Activated T-cell treated with anti-CD3 and anti-CD28 coated beads, Interleukin-2, amount 50 U/mL, for 4 hours (primary cell): ENCODE data around the gene USP24. TPM values are rescaled to one million over a fixed set of nuclear protein-coding genes. Genes with fewer than 3 reads are reported as not detected.

ENCODE experiments used
- ATAC-seq, 2 donors: fragments of 200-7000 bp; cut with Tn5 transposase; one replicate each; pipeline ENCODE4 v1.10.0; 2021
- DNase-seq: peaks from one replicate; pipeline ENCODE4 v3.0.0-alpha.2; 2020
- H3K27me3 Mint-ChIP-seq: one replicate; pipeline ENCODE4 v1.8.0; 2021; ENCODE audit warnings: low read depth, mixed read lengths
- H3K36me3 Mint-ChIP-seq: one replicate; pipeline ENCODE4 v1.8.0; 2022; ENCODE audit warnings: mixed read lengths; ENCODE audit not compliant: insufficient read depth
- H3K4me1 Mint-ChIP-seq: one replicate; pipeline ENCODE4 v1.8.0; 2021; ENCODE audit warnings: low read depth, mixed read lengths
- H3K4me3 Mint-ChIP-seq: one replicate; pipeline ENCODE4 v1.8.0; 2021; ENCODE audit warnings: mild to moderate bottlenecking, moderate library complexity, mixed read lengths
- H3K9me3 Mint-ChIP-seq: one replicate; pipeline ENCODE4 v1.8.0; 2021; ENCODE audit warnings: mixed read lengths
- total RNA-seq, 3 donors: library from RNA; stranded (reverse); gene quantifications; one replicate each; pipeline ENCODE4 v1.2.1, GENCODE V29; 2021

Gene USP24
- total RNA-seq, 3 donors from 2014 or later = 42.1 to 44.0 (median 43.9) TPM

DNA sequence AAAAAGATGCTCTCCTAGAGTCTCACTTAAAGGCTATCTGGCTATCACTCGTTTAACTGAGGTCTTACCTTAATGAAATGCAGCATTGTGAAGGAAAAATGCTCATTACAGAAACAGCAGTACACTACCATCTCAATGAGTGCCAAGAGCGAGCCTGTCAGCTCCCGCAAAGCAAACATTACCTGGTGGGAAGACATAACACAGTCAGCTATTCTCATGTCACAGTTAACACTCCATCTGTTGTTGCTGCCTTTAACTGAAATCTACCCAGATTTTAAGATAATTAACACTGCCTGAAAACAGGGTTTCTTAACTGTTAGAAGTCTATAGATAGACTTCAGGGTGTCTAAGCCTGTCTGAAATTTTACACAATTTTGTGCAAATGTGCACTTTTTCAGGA, 136.7 kb downstream of the USP24 start:
- Mint-ChIP-seq H3K4me1 (peaks cover 3% of the 10 kb centered on the region), H3K9me3 (no peaks in the 10 kb centered on the region), H3K27me3 (no peaks in the 10 kb centered on the region), H3K4me3 (no peak overlapping the region), H3K36me3 (peaks cover 52% of the 10 kb centered on the region)
- no peak for DNase-seq
- no peak for ATAC-seq

- ATAC-seq = no peak
- Mint-ChIP-seq H3K36me3 (peaks cover 45% of the 10 kb centered on the region), H3K27me3 (no peaks in the 10 kb centered on the region), H3K4me1 (peaks cover 6% of the 10 kb centered on the region), H3K9me3 (no peaks in the 10 kb centered on the region), H3K4me3 (no peak overlapping the region)
- DNase-seq = no peak
These were observed 138.8 kb downstream of the USP24 start for GRCh38 chr1:55076356-55076755.

DNA sequence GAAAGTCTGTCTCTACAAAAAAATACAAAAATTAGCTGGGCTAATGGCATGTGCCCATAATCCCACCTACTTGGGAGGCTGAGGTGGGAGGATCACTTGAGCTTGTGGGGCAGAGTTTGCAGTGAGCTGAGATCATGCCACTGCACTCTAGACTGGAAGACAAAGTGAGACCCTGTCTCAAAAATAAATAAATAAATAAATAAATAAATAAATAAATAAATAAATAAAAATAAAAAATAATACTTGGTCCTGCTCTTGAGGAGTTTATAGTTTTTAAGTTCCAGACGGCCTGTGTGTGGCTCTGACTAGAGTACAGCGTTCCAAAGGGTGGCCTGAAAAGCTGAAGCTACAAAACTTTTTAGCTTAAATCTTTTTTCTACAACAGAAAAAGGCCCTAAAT, 140.7 kb downstream of the USP24 start:
- H3K9me3 Mint-ChIP-seq = no peaks in the 10 kb centered on the region
- no peak overlapping the region for H3K4me3 Mint-ChIP-seq
- H3K36me3 Mint-ChIP-seq = peaks cover 52% of the 10 kb centered on the region
- DNase-seq = no peak
- H3K27me3 Mint-ChIP-seq = no peaks in the 10 kb centered on the region
- H3K4me1 Mint-ChIP-seq = peaks cover 6% of the 10 kb centered on the region
- no peak for ATAC-seq

GRCh38 chr1:55073187-55073916, 141.8 kb downstream of the USP24 start:
- no peaks in the 10 kb centered on the region for H3K27me3 Mint-ChIP-seq
- DNase-seq (no peak), ATAC-seq (peak; percentile 95 to 96)
- peaks cover 6% of the 10 kb centered on the region for H3K4me1 Mint-ChIP-seq
- H3K4me3 Mint-ChIP-seq = no peak overlapping the region
- no peaks in the 10 kb centered on the region for H3K9me3 Mint-ChIP-seq
- H3K36me3 Mint-ChIP-seq = peaks cover 63% of the 10 kb centered on the region

DNA sequence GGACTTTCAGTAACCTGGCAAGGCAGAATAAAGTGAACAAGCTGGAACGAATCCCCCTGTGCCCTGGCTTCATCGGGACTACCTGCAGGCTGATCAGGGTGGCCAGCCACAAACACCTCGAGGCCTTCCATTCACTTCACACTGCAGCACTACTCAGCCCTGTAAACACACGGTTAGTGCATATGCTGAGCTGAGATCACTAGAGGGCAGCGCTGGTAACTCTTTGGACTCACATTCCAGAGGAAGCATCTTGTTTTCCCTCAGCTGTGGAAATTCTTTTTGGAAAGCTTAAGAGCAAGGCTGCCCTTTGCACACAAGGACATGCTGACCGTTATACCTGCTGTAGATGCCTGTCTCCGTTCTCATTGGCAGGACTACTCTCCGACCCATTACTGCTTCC, 143.7 kb downstream of the USP24 start:
- peaks cover 6% of the 10 kb centered on the region for H3K4me1 Mint-ChIP-seq
- no peaks in the 10 kb centered on the region for H3K9me3 Mint-ChIP-seq
- peaks cover 63% of the 10 kb centered on the region for H3K36me3 Mint-ChIP-seq
- no peaks in the 10 kb centered on the region for H3K27me3 Mint-ChIP-seq
- no peak overlapping the region for H3K4me3 Mint-ChIP-seq
- no peak for ATAC-seq
- no peak for DNase-seq

- H3K4me3 Mint-ChIP-seq = no peak overlapping the region
- H3K27me3 Mint-ChIP-seq = no peaks in the 10 kb centered on the region
- H3K36me3 Mint-ChIP-seq = peaks cover 59% of the 10 kb centered on the region
- peaks cover 6% of the 10 kb centered on the region for H3K4me1 Mint-ChIP-seq
- H3K9me3 Mint-ChIP-seq = no peaks in the 10 kb centered on the region
- ATAC-seq (no peak), DNase-seq (no peak)
These were observed 144.6 kb downstream of the USP24 start for GRCh38 chr1:55070293-55071164.

DNA sequence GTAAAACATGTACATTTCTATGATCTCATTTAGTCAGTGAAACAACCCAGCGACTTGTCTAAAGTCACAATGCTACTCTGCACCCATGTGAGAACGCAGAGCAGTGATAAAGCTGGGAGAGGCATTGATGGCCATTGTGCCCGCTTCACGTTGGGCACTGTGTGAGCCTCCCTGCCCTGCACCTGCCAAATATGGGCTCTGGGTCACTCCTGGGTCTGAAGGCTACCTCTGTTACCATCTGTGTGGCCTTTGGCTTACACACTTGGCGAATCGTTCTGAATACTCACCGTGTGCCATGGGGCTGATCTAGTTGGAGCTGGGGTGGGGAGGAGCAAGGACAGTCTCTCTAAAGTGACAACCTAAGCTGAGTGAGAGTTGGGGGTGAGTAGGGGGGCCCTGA, 145.9 kb downstream of the USP24 start:
- DNase-seq = no peak
- Mint-ChIP-seq H3K36me3 (peaks cover 52% of the 10 kb centered on the region), H3K9me3 (no peaks in the 10 kb centered on the region), H3K4me3 (no peak overlapping the region), H3K27me3 (no peaks in the 10 kb centered on the region), H3K4me1 (peaks cover 6% of the 10 kb centered on the region)
- no peak for ATAC-seq

GRCh38 chr1:55068638-55069037, 146.5 kb downstream of the USP24 start:
- Mint-ChIP-seq H3K9me3 (no peaks in the 10 kb centered on the region), H3K36me3 (peaks cover 50% of the 10 kb centered on the region), H3K27me3 (no peaks in the 10 kb centered on the region), H3K4me3 (no peak overlapping the region), H3K4me1 (peaks cover 5% of the 10 kb centered on the region)
- DNase-seq (no peak), ATAC-seq (no peak)

DNA sequence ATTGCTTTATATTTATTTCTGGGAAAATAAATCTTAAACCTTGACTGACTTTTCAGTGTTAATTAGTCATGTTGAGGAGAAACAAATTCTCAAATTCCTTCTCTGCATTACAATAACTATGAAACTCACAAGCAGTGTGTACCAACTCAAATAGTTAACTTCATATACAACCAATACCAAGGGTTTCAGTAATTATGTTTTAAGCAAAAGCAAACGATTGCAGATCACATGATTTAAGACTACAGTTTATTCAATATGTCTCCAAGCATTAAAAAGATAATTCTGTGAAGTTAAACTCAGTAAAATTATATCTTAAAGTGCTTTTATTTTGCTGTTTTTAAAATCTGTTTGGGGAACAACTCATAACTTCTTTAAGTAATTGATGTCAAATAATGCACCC, 147.2 kb downstream of the USP24 start:
- no peak for DNase-seq
- no peaks in the 10 kb centered on the region for H3K27me3 Mint-ChIP-seq
- peaks cover 47% of the 10 kb centered on the region for H3K36me3 Mint-ChIP-seq
- ATAC-seq = no peak
- no peaks in the 10 kb centered on the region for H3K9me3 Mint-ChIP-seq
- H3K4me3 Mint-ChIP-seq = no peak overlapping the region
- H3K4me1 Mint-ChIP-seq = no peaks in the 10 kb centered on the region

DNA sequence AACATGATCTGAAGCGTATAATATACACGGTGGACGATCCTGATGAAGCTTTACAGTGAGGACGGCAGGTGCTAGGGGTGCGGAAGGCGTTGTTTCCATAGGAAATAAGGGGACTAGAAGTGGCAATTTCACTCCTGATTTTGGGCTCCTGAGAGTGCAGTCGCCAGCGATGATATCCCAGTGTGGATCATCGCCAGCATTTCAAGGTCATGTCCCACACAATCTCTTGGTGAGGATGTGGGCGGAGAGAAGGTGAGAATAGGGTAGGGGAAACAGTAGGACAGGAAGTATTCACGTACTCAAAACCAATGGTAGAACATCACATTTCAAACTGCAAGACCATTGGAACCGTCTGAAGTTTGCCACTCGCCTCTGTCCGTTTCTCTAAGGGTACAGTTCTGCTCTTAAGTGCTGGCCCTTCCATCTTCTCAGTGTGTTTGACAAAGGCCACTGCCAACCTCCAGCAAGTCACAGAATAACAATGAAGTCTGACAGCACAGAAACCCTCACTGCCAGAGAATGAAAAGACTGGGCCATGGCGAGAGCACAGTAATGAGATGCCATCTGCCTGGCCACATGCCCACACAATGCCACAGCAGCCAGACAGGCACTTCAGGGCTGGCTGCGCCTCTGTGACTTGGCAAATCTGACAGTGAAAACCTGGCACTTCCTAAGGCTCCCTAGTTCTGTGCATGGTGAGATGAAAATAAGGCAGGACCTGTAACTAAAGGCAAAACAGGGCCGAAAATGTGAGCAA, 148.0 kb downstream of the USP24 start:
- ATAC-seq = no peak
- peaks cover 40% of the 10 kb centered on the region for H3K36me3 Mint-ChIP-seq
- no peaks in the 10 kb centered on the region for H3K27me3 Mint-ChIP-seq

DNA sequence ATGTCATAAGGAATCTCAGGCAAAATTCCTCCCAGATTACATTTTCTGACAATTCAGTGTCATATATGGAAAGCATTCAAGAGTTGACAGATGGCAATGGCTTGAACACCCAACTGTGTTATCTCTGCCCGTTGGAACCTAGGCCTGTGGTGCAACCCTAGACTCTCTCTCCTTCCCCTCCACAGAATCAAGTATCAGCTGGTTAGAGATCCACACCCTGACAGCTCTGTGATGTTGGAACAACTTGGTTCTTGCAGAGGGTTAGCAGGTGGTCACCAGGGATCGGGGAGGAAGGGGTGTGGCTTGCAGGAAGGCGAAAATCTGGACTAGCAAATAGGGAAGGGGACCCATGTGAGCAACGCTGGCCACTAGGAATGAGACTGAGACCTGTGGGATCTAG, 149.5 kb downstream of the USP24 start:
- Mint-ChIP-seq H3K9me3 (no peaks in the 10 kb centered on the region), H3K36me3 (peaks cover 33% of the 10 kb centered on the region), H3K4me3 (no peak overlapping the region), H3K4me1 (no peaks in the 10 kb centered on the region), H3K27me3 (no peaks in the 10 kb centered on the region)
- ATAC-seq (no peak), DNase-seq (no peak)

More for the DNA sequence above, 148.0 kb downstream of the USP24 start:
- DNase-seq = no peak
- Mint-ChIP-seq H3K4me3 (no peak overlapping the region), H3K9me3 (no peaks in the 10 kb centered on the region), H3K4me1 (no peaks in the 10 kb centered on the region)

- ATAC-seq (no peak), DNase-seq (no peak)
- Mint-ChIP-seq H3K36me3 (peaks cover 25% of the 10 kb centered on the region), H3K4me3 (no peak overlapping the region), H3K4me1 (no peaks in the 10 kb centered on the region), H3K9me3 (no peaks in the 10 kb centered on the region), H3K27me3 (no peaks in the 10 kb centered on the region)
These were observed 150.3 kb downstream of the USP24 start for GRCh38 chr1:55064861-55065263.

- no peak overlapping the region for H3K4me3 Mint-ChIP-seq
- no peaks in the 10 kb centered on the region for H3K9me3 Mint-ChIP-seq
- ATAC-seq (peak in 1 of 2 donors; percentile 31), DNase-seq (no peak)
- H3K4me1 Mint-ChIP-seq = no peaks in the 10 kb centered on the region
- no peaks in the 10 kb centered on the region for H3K27me3 Mint-ChIP-seq
- H3K36me3 Mint-ChIP-seq = peaks cover 20% of the 10 kb centered on the region
These were observed 151.0 kb downstream of the USP24 start for GRCh38 chr1:55064071-55064581.

GRCh38 chr1:55063577-55063942, 151.6 kb downstream of the USP24 start:
- H3K4me3 Mint-ChIP-seq = no peak overlapping the region
- no peak for DNase-seq
- peaks cover 14% of the 10 kb centered on the region for H3K36me3 Mint-ChIP-seq
- no peak for ATAC-seq
- H3K4me1 Mint-ChIP-seq = no peaks in the 10 kb centered on the region
- no peaks in the 10 kb centered on the region for H3K9me3 Mint-ChIP-seq
- H3K27me3 Mint-ChIP-seq = no peaks in the 10 kb centered on the region
